ENCODE measurements around the gene GALNT4.

DNA sequence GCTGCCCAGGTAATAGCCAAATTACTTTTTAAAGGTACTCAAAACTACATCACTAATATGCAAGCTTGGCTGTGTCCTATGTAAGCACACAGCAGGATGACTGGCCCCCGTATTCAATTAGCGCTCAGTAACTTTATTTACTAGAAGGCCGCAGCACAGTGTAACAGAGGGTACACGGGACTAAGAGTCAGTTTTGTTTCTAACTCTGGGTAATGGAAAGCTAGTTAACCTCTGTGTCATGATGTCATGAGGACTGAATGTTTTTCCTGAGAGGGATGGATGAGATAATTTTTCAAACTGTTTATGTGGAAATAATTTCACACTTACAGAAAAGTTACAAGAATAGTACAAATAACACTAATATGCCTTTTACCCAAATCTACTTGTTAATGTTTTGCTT, 27.1 kb downstream of the GALNT4 start:
- TF ChIP-seq, protein P1, sequence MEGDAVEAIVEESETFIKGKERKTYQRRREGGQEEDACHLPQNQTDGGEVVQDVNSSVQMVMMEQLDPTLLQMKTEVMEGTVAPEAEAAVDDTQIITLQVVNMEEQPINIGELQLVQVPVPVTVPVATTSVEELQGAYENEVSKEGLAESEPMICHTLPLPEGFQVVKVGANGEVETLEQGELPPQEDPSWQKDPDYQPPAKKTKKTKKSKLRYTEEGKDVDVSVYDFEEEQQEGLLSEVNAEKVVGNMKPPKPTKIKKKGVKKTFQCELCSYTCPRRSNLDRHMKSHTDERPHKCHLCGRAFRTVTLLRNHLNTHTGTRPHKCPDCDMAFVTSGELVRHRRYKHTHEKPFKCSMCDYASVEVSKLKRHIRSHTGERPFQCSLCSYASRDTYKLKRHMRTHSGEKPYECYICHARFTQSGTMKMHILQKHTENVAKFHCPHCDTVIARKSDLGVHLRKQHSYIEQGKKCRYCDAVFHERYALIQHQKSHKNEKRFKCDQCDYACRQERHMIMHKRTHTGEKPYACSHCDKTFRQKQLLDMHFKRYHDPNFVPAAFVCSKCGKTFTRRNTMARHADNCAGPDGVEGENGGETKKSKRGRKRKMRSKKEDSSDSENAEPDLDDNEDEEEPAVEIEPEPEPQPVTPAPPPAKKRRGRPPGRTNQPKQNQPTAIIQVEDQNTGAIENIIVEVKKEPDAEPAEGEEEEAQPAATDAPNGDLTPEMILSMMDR (conservative IDR thresholded peaks at IDR 0.05; ENCODE audit: low read length): no peak
- TF ChIP-seq EZH2phosphoT487 (IDR thresholded peaks at IDR 0.05; ENCODE audit: borderline replicate concordance): no peak
